CD14-positive monocyte (primary cell): ENCODE data around the gene SNRPF. TPM values are rescaled to one million over a fixed set of nuclear protein-coding genes. Genes with fewer than 3 reads are reported as not detected.

Experiments used
- DNase-seq, 3 donors: peaks; one replicate each; pipeline ENCODE4 v3.0.0-alpha.2; 2011 to 2022
- H2AFZ ChIP-seq: 2 replicates; pipeline ENCODE4 v1.6.0; 2012; ENCODE audit warnings: mild to moderate bottlenecking, low read depth, low read length, inconsistent platforms; ENCODE audit not compliant: insufficient read depth, poor library complexity, severe bottlenecking
- H3K27ac ChIP-seq, 2 donors: 1 replicate in 1 of 2; 2 replicates in 1 of 2; pipeline ENCODE4 v1.5.1; 2012 to 2013; ENCODE audit warnings: low read length in 2 of 2, control low read depth in 1 of 2, inconsistent platforms in 1 of 2, low read depth in 1 of 2, mild to moderate bottlenecking in 1 of 2
- H3K27me3 ChIP-seq, 2 donors: one replicate each; pipeline versions ENCODE4 v1.6.0 to v1.6.1; 2011 to 2013; ENCODE audit warnings: low read length in 2 of 2; ENCODE audit not compliant: control insufficient read depth in 2 of 2, insufficient read depth in 2 of 2
- H3K36me3 ChIP-seq, 2 donors: replicated peaks in 1 of 2; 1 replicate in 1 of 2; 2 replicates in 1 of 2; pipeline versions ENCODE4 v1.5.1 to v1.6.1; 2012 to 2013; ENCODE audit warnings: low read length in 2 of 2, control low read depth in 1 of 2, inconsistent platforms in 1 of 2, mild to moderate bottlenecking in 1 of 2; ENCODE audit not compliant: insufficient read depth in 2 of 2, control insufficient read depth in 1 of 2
- H3K4me1 ChIP-seq, 2 donors: 1 replicate in 1 of 2; 2 replicates in 1 of 2; pipeline versions ENCODE4 v1.5.1 to v1.6.1; 2012 to 2013; ENCODE audit warnings: low read length in 2 of 2, control low read depth in 1 of 2, inconsistent platforms in 1 of 2, mild to moderate bottlenecking in 1 of 2, moderate library complexity in 1 of 2; ENCODE audit not compliant: insufficient read depth in 2 of 2, control insufficient read depth in 1 of 2
- H3K4me2 ChIP-seq: replicated peaks from 2 replicates; pipeline ENCODE3; 2012; ENCODE audit warnings: low read length, moderate library complexity, mild to moderate bottlenecking; ENCODE audit not compliant: poor library complexity, severe bottlenecking; ENCODE audit errors: extremely low read depth
- H3K4me3 ChIP-seq, 3 experiments: fragments of 200-600 bp in 1 of 3; sonication (generic) in 1 of 3; replicated peaks in 1 of 3; 1 replicate in 2 of 3; 2 replicates in 1 of 3; pipeline ENCODE4 v1.5.1; 2011 to 2013; ENCODE audit warnings: low read length in 3 of 3, mild to moderate bottlenecking in 3 of 3, control low read depth in 2 of 3, low read depth in 2 of 3, inconsistent platforms in 1 of 3, moderate library complexity in 1 of 3
- H3K79me2 ChIP-seq: 2 replicates; pipeline ENCODE4 v1.6.0; 2012; ENCODE audit warnings: mild to moderate bottlenecking, control low read depth, inconsistent platforms, low read length, moderate library complexity; ENCODE audit not compliant: insufficient read depth
- H3K9ac ChIP-seq: 2 replicates; pipeline ENCODE4 v1.6.0; 2017; ENCODE audit warnings: low read length, mild to moderate bottlenecking; ENCODE audit not compliant: insufficient read depth, poor library complexity, severe bottlenecking
- H3K9me3 ChIP-seq, 2 donors: replicated peaks in 1 of 2; 1 replicate in 1 of 2; 2 replicates in 1 of 2; pipeline versions ENCODE4 v1.5.1 to v1.6.1; 2012 to 2013; ENCODE audit warnings: low read length in 2 of 2, control low read depth in 1 of 2; ENCODE audit not compliant: control insufficient read depth in 1 of 2, insufficient read depth in 1 of 2
- H4K20me1 ChIP-seq: 2 replicates; pipeline ENCODE4 v1.6.0; 2012; ENCODE audit warnings: mild to moderate bottlenecking, low read length, control low read depth, moderate library complexity; ENCODE audit not compliant: insufficient read depth
- H3K27ac Mint-ChIP-seq, 7 donors: one replicate each; pipeline ENCODE4 v1.8.0; 2020; ENCODE audit warnings: mild to moderate bottlenecking in 7 of 7, mixed read lengths in 7 of 7, moderate library complexity in 6 of 7, inconsistent platforms in 2 of 7
- H3K27me3 Mint-ChIP-seq, 3 donors: one replicate each; pipeline ENCODE4 v1.8.0; 2021 to 2022; ENCODE audit warnings: low read depth in 3 of 3, mild to moderate bottlenecking in 3 of 3, mixed read lengths in 3 of 3, moderate library complexity in 3 of 3, inconsistent platforms in 1 of 3
- H3K36me3 Mint-ChIP-seq, 2 donors: one replicate each; pipeline ENCODE4 v1.8.0; 2020; ENCODE audit warnings: mixed read lengths in 2 of 2, inconsistent platforms in 1 of 2, mild to moderate bottlenecking in 1 of 2
- H3K4me1 Mint-ChIP-seq: one replicate; pipeline ENCODE4 v1.8.0; 2020; ENCODE audit warnings: mild to moderate bottlenecking, mixed read lengths
- H3K4me3 Mint-ChIP-seq, 2 donors: one replicate each; pipeline ENCODE4 v1.8.0; 2020; ENCODE audit warnings: mild to moderate bottlenecking in 2 of 2, mixed read lengths in 2 of 2, moderate library complexity in 1 of 2
- H3K9me3 Mint-ChIP-seq, 7 donors: one replicate each; pipeline ENCODE4 v1.8.0; 2020 to 2022; ENCODE audit warnings: mixed read lengths in 7 of 7, mild to moderate bottlenecking in 6 of 7, moderate library complexity in 6 of 7, inconsistent platforms in 2 of 7
- WGBS: methylation state at CpG from one replicate; pipeline ENCODE4 v1.1.5; 2013; ENCODE audit warnings: missing lambda C conversion rate; ENCODE audit not compliant: insufficient coverage; 5-methylcytosine and 5-hydroxymethylcytosine counted together
- intact Hi-C, 2 donors: fragments of 100-400 bp; cut with micrococcal nuclease; formaldehyde crosslinking; loops; one replicate each; pipeline versions ENCODE4 v1.15.0 to v1.15.1; 2023
- polyA plus RNA-seq, 3 donors: library from polyadenylated mRNA; depleted of rRNA in 1 of 3; unstranded in 2 of 3; stranded (reverse) in 1 of 3; fragments of 300-500 nt in 2 of 3; fragments of >200 nt in 1 of 3; fragmentation: Illumina TruSeq in 2 of 3; gene quantifications; 1 replicate in 2 of 3; 2 replicates in 1 of 3; pipeline ENCODE4 v1.2.3, GENCODE V29; 2012 to 2021
- TF ChIP-seq, protein P1 (sequence below): fragments of 200-600 bp; IDR thresholded peaks from one replicate; pipeline ENCODE4 v1.8.0; 2022; ENCODE audit warnings: antibody characterized with exemption, mild to moderate bottlenecking

Gene SNRPF
- polyA plus RNA-seq, 3 donors = 9.0 to 28.5 (median 23.5) TPM

DNA sequence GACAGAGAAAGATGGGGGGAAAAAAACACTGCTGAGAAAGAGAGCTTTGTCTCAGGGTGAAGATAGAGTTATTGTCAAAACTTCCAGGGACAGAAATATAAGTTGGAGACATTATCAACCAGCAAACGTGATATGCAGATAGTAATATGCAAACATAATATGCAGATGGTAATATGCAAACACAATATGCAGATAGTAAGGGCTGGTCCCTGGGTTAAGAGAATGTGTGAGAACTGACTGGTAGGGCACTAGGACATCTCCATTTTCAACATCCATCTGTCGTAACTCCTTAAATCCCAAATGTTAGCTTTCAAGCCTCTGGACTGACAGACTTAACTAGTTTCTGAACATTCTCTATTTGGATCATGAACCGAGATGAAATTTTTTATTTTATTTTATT, 32.2 kb downstream of the SNRPF start:
- H3K79me2 ChIP-seq = no peaks in the 10 kb centered on the region
- DNase-seq = no peak
- no CpG with 5 or more reads among the region's 3 CpGs for WGBS
- Mint-ChIP-seq H3K36me3 (no peaks in the 10 kb centered on the region), H3K4me1 (no peaks in the 10 kb centered on the region), H3K27ac (no peak overlapping the region), H3K4me3 (no peak overlapping the region), H3K9me3 (peaks cover 0 to 3% (median 0%) of the 10 kb centered on the region in 7 donors), H3K27me3 (peaks cover 7 to 18% (median 16%) of the 10 kb centered on the region in 3 donors)
- H3K9ac ChIP-seq = no peak overlapping the region
- no peaks in the 10 kb centered on the region for H4K20me1 ChIP-seq
- H3K4me1 ChIP-seq = no peaks in the 10 kb centered on the region
- H3K9me3 ChIP-seq = no peaks in the 10 kb centered on the region
- intact Hi-C loops = no loop called here
- TF ChIP-seq, protein P1, sequence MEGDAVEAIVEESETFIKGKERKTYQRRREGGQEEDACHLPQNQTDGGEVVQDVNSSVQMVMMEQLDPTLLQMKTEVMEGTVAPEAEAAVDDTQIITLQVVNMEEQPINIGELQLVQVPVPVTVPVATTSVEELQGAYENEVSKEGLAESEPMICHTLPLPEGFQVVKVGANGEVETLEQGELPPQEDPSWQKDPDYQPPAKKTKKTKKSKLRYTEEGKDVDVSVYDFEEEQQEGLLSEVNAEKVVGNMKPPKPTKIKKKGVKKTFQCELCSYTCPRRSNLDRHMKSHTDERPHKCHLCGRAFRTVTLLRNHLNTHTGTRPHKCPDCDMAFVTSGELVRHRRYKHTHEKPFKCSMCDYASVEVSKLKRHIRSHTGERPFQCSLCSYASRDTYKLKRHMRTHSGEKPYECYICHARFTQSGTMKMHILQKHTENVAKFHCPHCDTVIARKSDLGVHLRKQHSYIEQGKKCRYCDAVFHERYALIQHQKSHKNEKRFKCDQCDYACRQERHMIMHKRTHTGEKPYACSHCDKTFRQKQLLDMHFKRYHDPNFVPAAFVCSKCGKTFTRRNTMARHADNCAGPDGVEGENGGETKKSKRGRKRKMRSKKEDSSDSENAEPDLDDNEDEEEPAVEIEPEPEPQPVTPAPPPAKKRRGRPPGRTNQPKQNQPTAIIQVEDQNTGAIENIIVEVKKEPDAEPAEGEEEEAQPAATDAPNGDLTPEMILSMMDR = no peak
- no peak overlapping the region for H3K4me3 ChIP-seq
- no peak overlapping the region for H3K4me2 ChIP-seq
- H3K27me3 ChIP-seq = no peaks in the 10 kb centered on the region
- H3K36me3 ChIP-seq = no peaks in the 10 kb centered on the region
- no peak overlapping the region for H2AFZ ChIP-seq
- no peak overlapping the region for H3K27ac ChIP-seq

DNA sequence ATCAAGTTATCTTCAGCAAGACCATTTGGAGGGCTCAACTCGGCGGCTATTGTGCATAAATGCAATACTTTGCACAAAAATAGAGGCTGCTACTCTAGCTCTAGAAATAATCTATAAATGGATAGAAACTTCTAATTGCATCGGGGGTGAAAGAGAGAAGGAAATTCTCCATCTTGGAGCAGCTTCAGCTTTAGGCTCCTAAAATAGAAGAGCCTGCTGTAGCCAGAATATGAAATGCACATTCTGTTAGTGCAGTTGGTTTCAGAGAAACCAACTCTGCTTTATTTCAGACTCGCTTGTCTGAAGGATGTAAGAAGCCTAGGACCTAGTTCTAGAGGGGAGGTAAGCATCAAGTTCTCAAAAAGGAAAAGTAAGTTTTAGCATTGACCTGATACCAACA, 38.1 kb downstream of the SNRPF start:
- Histone ChIP-seq H3K36me3 (no peaks in the 10 kb centered on the region), H3K9me3 (no peaks in the 10 kb centered on the region), H3K4me3 (no peak overlapping the region), H3K79me2 (no peaks in the 10 kb centered on the region), H2AFZ (no peak overlapping the region), H3K9ac (no peak overlapping the region), H3K27ac (no peak overlapping the region), H3K27me3 (peaks cover 10 to 11% of the 10 kb centered on the region in 2 donors), H3K4me1 (no peaks in the 10 kb centered on the region), H4K20me1 (no peaks in the 10 kb centered on the region), H3K4me2 (no peak overlapping the region)
- Mint-ChIP-seq H3K9me3 (peaks cover 0 to 3% (median 0%) of the 10 kb centered on the region in 7 donors), H3K27me3 (peaks cover 15 to 25% (median 21%) of the 10 kb centered on the region in 3 donors), H3K27ac (no peak overlapping the region), H3K36me3 (no peaks in the 10 kb centered on the region), H3K4me1 (no peaks in the 10 kb centered on the region), H3K4me3 (no peak overlapping the region)
- intact Hi-C loops = no loop called here
- TF ChIP-seq, protein P1 = no peak
- WGBS = no CpG with 5 or more reads among the region's 4 CpGs
- no peak for DNase-seq
